ENCODE data around the gene CLMN. TPM values are rescaled to one million over a fixed set of nuclear protein-coding genes. Genes with fewer than 3 reads are reported as not detected.

CLMN gene
- total and polyA plus RNA-seq, 9 of the 15 experiments (the other 6 are each of a cell fraction or from before 2014, with no cell fraction given): 0.01 to 0.18 (median 0.07) TPM; not detected in 4

DNA sequence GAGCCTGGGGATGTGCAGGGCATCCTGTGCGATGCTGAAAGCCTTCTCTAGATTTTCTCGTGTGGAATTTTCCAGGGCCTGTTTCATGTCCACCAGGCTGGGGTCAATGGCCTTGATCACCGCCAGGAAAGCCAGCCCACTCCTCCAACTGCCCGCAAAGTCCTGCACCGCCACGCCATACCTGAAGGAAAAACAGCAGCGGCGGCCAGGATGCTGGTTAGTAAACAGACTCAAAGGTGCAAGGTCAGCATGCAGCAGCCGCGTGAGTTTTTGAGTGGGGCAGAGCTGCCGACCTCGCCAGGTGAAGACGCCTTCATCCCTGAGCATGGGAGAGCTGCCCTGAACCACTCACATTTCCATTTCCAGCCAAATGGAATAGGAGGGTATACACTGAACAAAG lies 109.0 kb downstream of the CLMN start (continued):
- TF ChIP-seq ZBTB1 (CRISPR knock-in tag; IDR thresholded peaks at IDR 0.05; ENCODE audit: borderline replicate concordance, low read depth): no peak
- TF ChIP-seq, protein P1, sequence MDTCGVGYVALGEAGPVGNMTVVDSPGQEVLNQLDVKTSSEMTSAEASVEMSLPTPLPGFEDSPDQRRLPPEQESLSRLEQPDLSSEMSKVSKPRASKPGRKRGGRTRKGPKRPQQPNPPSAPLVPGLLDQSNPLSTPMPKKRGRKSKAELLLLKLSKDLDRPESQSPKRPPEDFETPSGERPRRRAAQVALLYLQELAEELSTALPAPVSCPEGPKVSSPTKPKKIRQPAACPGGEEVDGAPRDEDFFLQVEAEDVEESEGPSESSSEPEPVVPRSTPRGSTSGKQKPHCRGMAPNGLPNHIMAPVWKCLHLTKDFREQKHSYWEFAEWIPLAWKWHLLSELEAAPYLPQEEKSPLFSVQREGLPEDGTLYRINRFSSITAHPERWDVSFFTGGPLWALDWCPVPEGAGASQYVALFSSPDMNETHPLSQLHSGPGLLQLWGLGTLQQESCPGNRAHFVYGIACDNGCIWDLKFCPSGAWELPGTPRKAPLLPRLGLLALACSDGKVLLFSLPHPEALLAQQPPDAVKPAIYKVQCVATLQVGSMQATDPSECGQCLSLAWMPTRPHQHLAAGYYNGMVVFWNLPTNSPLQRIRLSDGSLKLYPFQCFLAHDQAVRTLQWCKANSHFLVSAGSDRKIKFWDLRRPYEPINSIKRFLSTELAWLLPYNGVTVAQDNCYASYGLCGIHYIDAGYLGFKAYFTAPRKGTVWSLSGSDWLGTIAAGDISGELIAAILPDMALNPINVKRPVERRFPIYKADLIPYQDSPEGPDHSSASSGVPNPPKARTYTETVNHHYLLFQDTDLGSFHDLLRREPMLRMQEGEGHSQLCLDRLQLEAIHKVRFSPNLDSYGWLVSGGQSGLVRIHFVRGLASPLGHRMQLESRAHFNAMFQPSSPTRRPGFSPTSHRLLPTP (IDR thresholded peaks at IDR 0.05; ENCODE audit: borderline replicate concordance, extremely low read depth, insufficient read length): no peak
- TF ChIP-seq ZNF282 (CRISPR knock-in tag; IDR thresholded peaks at IDR 0.05): no peak

DNA sequence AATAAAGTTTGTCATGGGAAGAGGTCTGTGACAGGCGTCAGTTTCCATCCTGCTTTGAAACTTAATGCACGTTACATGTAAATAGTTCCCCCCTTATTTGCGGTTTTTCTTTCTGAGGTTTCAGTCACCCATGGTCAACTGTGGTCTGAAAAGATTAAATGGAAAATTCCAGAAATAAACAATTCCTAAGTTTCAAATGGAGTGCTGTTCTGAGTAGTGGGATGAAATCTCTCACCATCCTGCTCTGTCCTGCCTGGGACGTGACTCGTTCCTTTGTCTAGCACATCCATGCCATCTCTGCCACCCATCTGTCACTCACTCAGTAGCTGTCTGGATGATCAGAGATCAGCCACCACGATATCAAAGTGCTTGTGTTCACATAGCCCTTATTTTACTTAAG lies 111.1 kb downstream of the CLMN start:
- BruUV-seq (replicated peaks): no TSS peak
- WGBS (ENCODE audit: insufficient coverage, low coverage, missing lambda C conversion rate): 3% methylated on average over 6 of the region's 6 CpGs
- intact Hi-C loops (cut with micrococcal nuclease) (no loop called here), in situ Hi-C loops (cut with MboI) (no loop called here)
- DNase-seq (ENCODE audit: extremely low read depth in 1 of 4, low spot score in 3 of 4): no peak
- ChIA-PET CTCF (ENCODE audit: low intra/inter-chr PET ratio) (no interaction called here), POLR2A (interaction anchor here (1.0 kb wide), 1 partner anchor 9 kb away, joined by 3 read pairs; no protein-coding TSS in a partner anchor)
- FAIRE-seq: no peak
- Histone ChIP-seq H3K79me2 (ENCODE audit: control insufficient read depth, insufficient read depth, low read length) (no peaks in the 10 kb centered on the region), H3K36me3 (ENCODE audit: control insufficient read depth, insufficient read depth, low read length) (no peaks in the 10 kb centered on the region), H3K4me3 (no peak overlapping the region), H3K4me1 (replicated peaks in 1 of 2; ENCODE audit: control insufficient read depth in 2 of 2, insufficient read depth in 2 of 2, low read length in 2 of 2) (no peaks in the 10 kb centered on the region), H2AFZ (ENCODE audit: low read depth, low read length) (no peak overlapping the region), H3K9ac (ENCODE audit: insufficient read depth in 1 of 2, low read depth in 2 of 2, low read length in 2 of 2) (no peak overlapping the region), H4K20me1 (replicated peaks; ENCODE audit: control insufficient read depth, insufficient read depth, low read length) (no peaks in the 10 kb centered on the region), H3K27me3 (ENCODE audit: control insufficient read depth in 2 of 2, insufficient read depth in 2 of 2, low read length in 2 of 2) (peaks cover 6 to 32% of the 10 kb centered on the region in 2 experiments; a peak in 4 of 5 replicates), H3K27ac (ENCODE audit: extremely low read depth, low read depth, low read length) (no peak overlapping the region), H3K4me2 (ENCODE audit: insufficient read depth, low read length) (no peak overlapping the region), H3K9me1 (ENCODE audit: control insufficient read depth, insufficient read depth, low read length) (no peaks in the 10 kb centered on the region), H3K9me3 (replicated peaks; ENCODE audit: control insufficient read depth, insufficient read depth, low read depth, low read length) (no peaks in the 10 kb centered on the region)
- no peak for ATAC-seq
- TF ChIP-seq PTBP1 (IDR thresholded peaks at IDR 0.05; ENCODE audit: low read depth, low read length): no peak
- no peak for TF ChIP-seq PHB2 (IDR thresholded peaks at IDR 0.05; ENCODE audit: low read depth)
- no peak for TF ChIP-seq CEBPG (CRISPR knock-in tag; IDR thresholded peaks at IDR 0.05)
- TF ChIP-seq CEBPG (tag; conservative IDR thresholded peaks at IDR 0.05 in 1 of 2, IDR thresholded peaks at IDR 0.05 in 1 of 2): no peak
- TF ChIP-seq, protein P2, sequence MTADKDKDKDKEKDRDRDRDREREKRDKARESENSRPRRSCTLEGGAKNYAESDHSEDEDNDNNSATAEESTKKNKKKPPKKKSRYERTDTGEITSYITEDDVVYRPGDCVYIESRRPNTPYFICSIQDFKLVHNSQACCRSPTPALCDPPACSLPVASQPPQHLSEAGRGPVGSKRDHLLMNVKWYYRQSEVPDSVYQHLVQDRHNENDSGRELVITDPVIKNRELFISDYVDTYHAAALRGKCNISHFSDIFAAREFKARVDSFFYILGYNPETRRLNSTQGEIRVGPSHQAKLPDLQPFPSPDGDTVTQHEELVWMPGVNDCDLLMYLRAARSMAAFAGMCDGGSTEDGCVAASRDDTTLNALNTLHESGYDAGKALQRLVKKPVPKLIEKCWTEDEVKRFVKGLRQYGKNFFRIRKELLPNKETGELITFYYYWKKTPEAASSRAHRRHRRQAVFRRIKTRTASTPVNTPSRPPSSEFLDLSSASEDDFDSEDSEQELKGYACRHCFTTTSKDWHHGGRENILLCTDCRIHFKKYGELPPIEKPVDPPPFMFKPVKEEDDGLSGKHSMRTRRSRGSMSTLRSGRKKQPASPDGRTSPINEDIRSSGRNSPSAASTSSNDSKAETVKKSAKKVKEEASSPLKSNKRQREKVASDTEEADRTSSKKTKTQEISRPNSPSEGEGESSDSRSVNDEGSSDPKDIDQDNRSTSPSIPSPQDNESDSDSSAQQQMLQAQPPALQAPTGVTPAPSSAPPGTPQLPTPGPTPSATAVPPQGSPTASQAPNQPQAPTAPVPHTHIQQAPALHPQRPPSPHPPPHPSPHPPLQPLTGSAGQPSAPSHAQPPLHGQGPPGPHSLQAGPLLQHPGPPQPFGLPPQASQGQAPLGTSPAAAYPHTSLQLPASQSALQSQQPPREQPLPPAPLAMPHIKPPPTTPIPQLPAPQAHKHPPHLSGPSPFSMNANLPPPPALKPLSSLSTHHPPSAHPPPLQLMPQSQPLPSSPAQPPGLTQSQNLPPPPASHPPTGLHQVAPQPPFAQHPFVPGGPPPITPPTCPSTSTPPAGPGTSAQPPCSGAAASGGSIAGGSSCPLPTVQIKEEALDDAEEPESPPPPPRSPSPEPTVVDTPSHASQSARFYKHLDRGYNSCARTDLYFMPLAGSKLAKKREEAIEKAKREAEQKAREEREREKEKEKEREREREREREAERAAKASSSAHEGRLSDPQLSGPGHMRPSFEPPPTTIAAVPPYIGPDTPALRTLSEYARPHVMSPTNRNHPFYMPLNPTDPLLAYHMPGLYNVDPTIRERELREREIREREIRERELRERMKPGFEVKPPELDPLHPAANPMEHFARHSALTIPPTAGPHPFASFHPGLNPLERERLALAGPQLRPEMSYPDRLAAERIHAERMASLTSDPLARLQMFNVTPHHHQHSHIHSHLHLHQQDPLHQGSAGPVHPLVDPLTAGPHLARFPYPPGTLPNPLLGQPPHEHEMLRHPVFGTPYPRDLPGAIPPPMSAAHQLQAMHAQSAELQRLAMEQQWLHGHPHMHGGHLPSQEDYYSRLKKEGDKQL (CRISPR knock-in tag; IDR thresholded peaks at IDR 0.05; ENCODE audit: borderline replicate concordance): no peak
- TF ChIP-seq NR4A1 (CRISPR knock-in tag; IDR thresholded peaks at IDR 0.05): no peak
- no peak for TF ChIP-seq NR4A1 (tag; IDR thresholded peaks at IDR 0.05)
- TF ChIP-seq NEUROD1 (IDR thresholded peaks at IDR 0.05; ENCODE audit: borderline replicate concordance, low read depth, low read length, partially characterized antibody): no peak
- TF ChIP-seq ZNF12 (CRISPR knock-in tag; IDR thresholded peaks at IDR 0.05): no peak
- TF ChIP-seq SMARCB1 (IDR thresholded peaks at IDR 0.05; ENCODE audit: insufficient read length, low read depth): no peak
- TF ChIP-seq NR1H2 (CRISPR knock-in tag; IDR thresholded peaks at IDR 0.05): no peak

All from K562 (cell line).